Retinal pigment epithelial cell (primary cell): ENCODE results near the gene KRTAP12-4.
"Not testable (repeated sequence)": the region's sequence is repeated elsewhere in the genome, so short reads cannot be mapped to it uniquely, and the experiment has no call there.

Source experiments
- DNase-seq: peaks from one replicate; pipeline ENCODE4 v3.0.0-alpha.2; 2010; ENCODE audit warnings: low read depth
- H3K4me3 ChIP-seq: 2 replicates; pipeline ENCODE4 v1.5.1; 2011; ENCODE audit warnings: mild to moderate bottlenecking, low read length, control low read depth, moderate library complexity
- CTCF ChIP-seq: conservative IDR thresholded peaks from 2 replicates; pipeline ENCODE4 v1.5.1; 2011; ENCODE audit warnings: low read depth, low read length, control low read depth, inconsistent platforms

KRTAP12-4 gene

GRCh38 chr21:44700101-44701022 is 45.9 kb upstream of the KRTAP12-4 start:
- no peak overlapping the region for H3K4me3 ChIP-seq
- TF ChIP-seq CTCF: no peak
- no peak for DNase-seq

GRCh38 chr21:44699502-44700001 is 45.1 kb upstream of the KRTAP12-4 start:
- TF ChIP-seq CTCF: no peak
- DNase-seq: no peak
- H3K4me3 ChIP-seq: no peak overlapping the region

- DNase-seq: no peak
- TF ChIP-seq CTCF: no peak
- H3K4me3 ChIP-seq: no peak overlapping the region
Observed at GRCh38 chr21:44697811-44698734, 43.6 kb upstream of the KRTAP12-4 start.

GRCh38 chr21:44697172-44697810 is 42.8 kb upstream of the KRTAP12-4 start, which contains the start of gene KRTAP10-12:
Gene KRTAP10-12 (plus strand): TSS chr21:44697172. CDS start chr21:44697202, 30 bp downstream.
- not testable (repeated sequence) for H3K4me3 ChIP-seq, DNase-seq

GRCh38 chr21:44696572-44696971 is 42.1 kb upstream of the KRTAP12-4 start:
- DNase-seq: no peak
- TF ChIP-seq CTCF: no peak
- no peak overlapping the region for H3K4me3 ChIP-seq

GRCh38 chr21:44695641-44696040 is 41.2 kb upstream of the KRTAP12-4 start:
- no peak overlapping the region for H3K4me3 ChIP-seq
- no peak for TF ChIP-seq CTCF
- DNase-seq: no peak

GRCh38 chr21:44695184-44695583 is 40.7 kb upstream of the KRTAP12-4 start:
- H3K4me3 ChIP-seq: no peak overlapping the region
- TF ChIP-seq CTCF: no peak
- DNase-seq: no peak
